GM12874 (cell line): ENCODE results near the gene ASIC4.

Experiments used
- TF ChIP-seq, protein P1 (sequence below): IDR thresholded peaks from 2 replicates; pipeline ENCODE4 v1.5.1; 2011; ENCODE audit warnings: low read depth, mild to moderate bottlenecking, control low read depth, low read length, moderate library complexity; ENCODE audit not compliant: insufficient read depth

The ASIC4 gene

GRCh38 chr2:219515874-219516629 is 1.8 kb downstream of the ASIC4 start:
- TF ChIP-seq, protein P1, sequence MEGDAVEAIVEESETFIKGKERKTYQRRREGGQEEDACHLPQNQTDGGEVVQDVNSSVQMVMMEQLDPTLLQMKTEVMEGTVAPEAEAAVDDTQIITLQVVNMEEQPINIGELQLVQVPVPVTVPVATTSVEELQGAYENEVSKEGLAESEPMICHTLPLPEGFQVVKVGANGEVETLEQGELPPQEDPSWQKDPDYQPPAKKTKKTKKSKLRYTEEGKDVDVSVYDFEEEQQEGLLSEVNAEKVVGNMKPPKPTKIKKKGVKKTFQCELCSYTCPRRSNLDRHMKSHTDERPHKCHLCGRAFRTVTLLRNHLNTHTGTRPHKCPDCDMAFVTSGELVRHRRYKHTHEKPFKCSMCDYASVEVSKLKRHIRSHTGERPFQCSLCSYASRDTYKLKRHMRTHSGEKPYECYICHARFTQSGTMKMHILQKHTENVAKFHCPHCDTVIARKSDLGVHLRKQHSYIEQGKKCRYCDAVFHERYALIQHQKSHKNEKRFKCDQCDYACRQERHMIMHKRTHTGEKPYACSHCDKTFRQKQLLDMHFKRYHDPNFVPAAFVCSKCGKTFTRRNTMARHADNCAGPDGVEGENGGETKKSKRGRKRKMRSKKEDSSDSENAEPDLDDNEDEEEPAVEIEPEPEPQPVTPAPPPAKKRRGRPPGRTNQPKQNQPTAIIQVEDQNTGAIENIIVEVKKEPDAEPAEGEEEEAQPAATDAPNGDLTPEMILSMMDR = no peak

DNA sequence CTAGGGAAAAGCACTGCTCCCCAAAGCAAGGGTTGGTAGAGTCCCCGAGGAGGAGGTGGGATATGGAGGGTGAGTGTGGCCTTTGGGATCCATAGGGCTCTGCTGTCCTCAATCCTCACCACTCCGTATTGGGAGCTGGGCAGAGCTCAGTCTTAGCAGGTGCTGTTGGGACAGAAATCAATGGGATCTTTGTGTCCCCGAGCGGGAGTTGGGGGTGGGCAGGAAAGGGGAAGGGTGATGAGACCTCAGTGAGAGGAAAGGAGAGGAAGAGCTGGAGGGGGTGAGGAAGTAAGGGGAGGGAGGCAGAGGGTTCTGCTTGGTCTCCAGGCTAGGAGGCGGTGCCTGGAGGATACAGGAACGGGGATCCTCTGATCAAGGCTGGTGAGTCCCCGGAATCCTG is 2.6 kb downstream of the ASIC4 start:
- TF ChIP-seq, protein P1 = no peak

DNA sequence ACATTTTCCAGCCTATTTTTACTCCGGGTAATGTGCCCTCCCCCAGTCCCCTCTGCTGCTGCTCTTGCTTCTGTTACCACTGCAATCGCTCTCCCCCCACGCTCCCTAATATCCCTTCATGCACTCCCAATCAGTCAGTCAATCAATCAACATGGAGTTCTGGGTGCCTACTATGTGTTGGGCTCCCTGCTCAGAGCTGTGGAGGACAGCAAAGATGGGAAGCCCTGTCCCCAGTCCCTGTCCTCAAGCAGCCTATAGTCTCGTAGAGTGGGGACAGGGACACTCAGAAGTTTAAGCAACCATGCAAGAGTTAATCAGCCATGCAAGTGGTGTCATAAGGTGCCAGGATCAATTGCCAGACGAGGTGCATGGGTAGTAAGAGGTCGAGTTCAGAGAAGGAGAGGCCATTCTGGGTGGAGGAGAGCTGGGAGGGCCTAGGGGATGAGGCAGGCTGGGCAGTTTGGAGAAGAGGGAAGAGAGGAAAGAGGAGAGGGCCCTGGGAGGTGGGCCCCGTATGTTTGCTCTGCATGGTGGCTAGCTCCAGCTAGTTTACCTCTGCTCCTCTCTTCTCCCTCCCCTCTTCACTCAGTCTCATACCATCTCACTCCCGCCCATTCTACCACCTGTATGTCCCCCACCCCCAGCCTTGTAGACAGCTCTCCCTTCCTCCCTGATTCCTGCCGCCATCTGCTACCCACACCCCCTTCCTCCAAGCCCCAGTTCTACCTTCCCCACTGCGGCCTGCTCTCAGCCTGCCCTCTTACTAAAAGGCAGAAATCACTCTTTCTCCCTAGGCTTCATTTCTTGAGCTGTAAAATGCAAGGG is 3.9 kb downstream of the ASIC4 start:
- TF ChIP-seq, protein P1 = no peak

- TF ChIP-seq, protein P1 = no peak
These were observed 5.2 kb downstream of the ASIC4 start for GRCh38 chr2:219519526-219519916.

- TF ChIP-seq, protein P1 = no peak
These were observed 5.8 kb downstream of the ASIC4 start for GRCh38 chr2:219520079-219520478.

- TF ChIP-seq, protein P1 = peak; percentile 22; the same call in 1 of the 2 replicates
These were observed 7.0 kb downstream of the ASIC4 start for GRCh38 chr2:219521066-219521880.
